Endothelial cell of umbilical vein (primary cell): ENCODE results near the gene AMTN. TPM values are rescaled to one million over a fixed set of nuclear protein-coding genes. Genes with fewer than 3 reads are reported as not detected.

Source experiments
- BruUV-seq: library from RNA; stranded (reverse); fragments of 400-500 nt; replicated peaks from 2 replicates; lab custom pipeline; 2021; lab: Mats Ljungman, UMichigan
- CTCF ChIA-PET: fragments of 300-600, 350-600 bp; sonication (Branson Sonifier 250); formaldehyde crosslinking; loops from one replicate; lab custom pipeline; 2021; ENCODE audit warnings: antibody characterized with exemption, inconsistent platforms; lab: Charles Lee
- POLR2A ChIA-PET: fragments of 300-600, 350-600 bp; sonication (Branson Sonifier 250); formaldehyde crosslinking; loops from one replicate; lab custom pipeline; 2021; ENCODE audit warnings: antibody characterized with exemption, inconsistent platforms; lab: Charles Lee
- DNase-seq: peaks from one replicate; pipeline ENCODE4 v3.0.0-alpha.2; 2011; ENCODE audit warnings: low read depth, low spot score
- FAIRE-seq: peaks from 2 replicates; lab custom pipeline; 2011; peaks lifted over from hg19 to GRCh38; lab: Jason Lieb, UNC
- H2AFZ ChIP-seq: 2 replicates; pipeline ENCODE4 v1.6.0; 2012; ENCODE audit warnings: low read depth, low read length, control low read depth, inconsistent platforms
- H3K27ac ChIP-seq: 2 replicates; pipeline ENCODE4 v1.5.1; 2011; ENCODE audit warnings: low read depth, mild to moderate bottlenecking, control low read depth, low read length, moderate library complexity; ENCODE audit not compliant: insufficient read depth
- H3K27me3 ChIP-seq, 2 experiments: 2 replicates each; pipeline versions ENCODE4 v1.6.0 to v1.6.1; 2011; ENCODE audit warnings: low read length in 2 of 2, mixed read lengths in 1 of 2; ENCODE audit not compliant: control insufficient read depth in 2 of 2, insufficient read depth in 2 of 2
- H3K36me3 ChIP-seq, 2 experiments: 2 replicates in 1 of 2; 3 replicates in 1 of 2; pipeline ENCODE4 v1.5.1; 2011; ENCODE audit warnings: low read length in 2 of 2, mild to moderate bottlenecking in 1 of 2, moderate library complexity in 1 of 2; ENCODE audit not compliant: control insufficient read depth in 2 of 2, insufficient read depth in 2 of 2; ENCODE audit errors: extremely low read depth in 1 of 2
- H3K4me1 ChIP-seq: 3 replicates; pipeline ENCODE4 v1.5.1; 2011; ENCODE audit warnings: mild to moderate bottlenecking, low read length; ENCODE audit not compliant: control insufficient read depth, insufficient read depth; ENCODE audit errors: extremely low read depth
- H3K4me2 ChIP-seq: 2 replicates; pipeline ENCODE4 v1.6.1; 2011; ENCODE audit warnings: low read length, control low read depth, mixed read lengths; ENCODE audit not compliant: insufficient read depth
- H3K4me3 ChIP-seq, 3 experiments: fragments of 200-600 bp in 1 of 3; sonication (generic), shearing (Covaris generic) in 1 of 3; replicated peaks in 1 of 3; 2 replicates each; pipeline ENCODE4 v1.5.1; 2011 to 2016; ENCODE audit warnings: control low read depth in 3 of 3, low read length in 3 of 3, mild to moderate bottlenecking in 2 of 3, inconsistent platforms in 1 of 3, low read depth in 1 of 3, moderate library complexity in 1 of 3; ENCODE audit not compliant: insufficient read depth in 1 of 3
- H3K79me2 ChIP-seq: 2 replicates; pipeline ENCODE4 v1.6.0; 2012; ENCODE audit warnings: low read length, inconsistent platforms; ENCODE audit not compliant: control insufficient read depth, insufficient read depth
- H3K9ac ChIP-seq: replicated peaks from 2 replicates; pipeline ENCODE3; 2011; ENCODE audit warnings: low read length, control low read depth; ENCODE audit not compliant: insufficient read depth; ENCODE audit errors: extremely low read depth
- H3K9me1 ChIP-seq: replicated peaks from 3 replicates; pipeline ENCODE4 v1.6.0; 2011; ENCODE audit warnings: mild to moderate bottlenecking, low read length; ENCODE audit not compliant: control insufficient read depth, insufficient read depth; ENCODE audit errors: extremely low read depth
- H3K9me3 ChIP-seq: replicated peaks from 2 replicates; pipeline ENCODE4 v1.5.1; 2012; ENCODE audit warnings: low read length, inconsistent platforms; ENCODE audit not compliant: control insufficient read depth, insufficient read depth
- H4K20me1 ChIP-seq: replicated peaks from 2 replicates; pipeline ENCODE3; 2011; ENCODE audit warnings: mild to moderate bottlenecking, low read length; ENCODE audit not compliant: control insufficient read depth, insufficient read depth; ENCODE audit errors: extremely low read depth
- CTCF ChIP-seq, 2 donors: IDR thresholded peaks; 1 replicate in 1 of 2; 2 replicates in 1 of 2; pipeline ENCODE4 v1.5.1; 2011; ENCODE audit warnings: low read length in 2 of 2, mild to moderate bottlenecking in 2 of 2, moderate library complexity in 2 of 2, control low read depth in 1 of 2, inconsistent platforms in 1 of 2, low read depth in 1 of 2; ENCODE audit not compliant: insufficient read depth in 1 of 2; ENCODE audit errors: extremely low read depth in 1 of 2
- EZH2 ChIP-seq: IDR thresholded peaks from 2 replicates; pipeline ENCODE4 v1.6.1; 2012; ENCODE audit warnings: borderline replicate concordance, low read depth, mild to moderate bottlenecking, moderate library complexity, low read length, inconsistent platforms; ENCODE audit not compliant: severe bottlenecking
- FOS ChIP-seq: IDR thresholded peaks from 2 replicates; pipeline ENCODE4 v1.6.1; 2011; ENCODE audit warnings: mild to moderate bottlenecking, low read length, moderate library complexity, borderline replicate concordance; ENCODE audit not compliant: insufficient read depth
- GATA2 ChIP-seq: IDR thresholded peaks from 2 replicates; pipeline ENCODE4 v1.7.0; 2011; ENCODE audit warnings: low read depth, mild to moderate bottlenecking, moderate library complexity, mixed read lengths, low read length; ENCODE audit not compliant: insufficient read length, insufficient read depth
- JUN ChIP-seq: IDR thresholded peaks from 2 replicates; pipeline ENCODE4 v1.6.1; 2011; ENCODE audit warnings: borderline replicate concordance, low read depth; ENCODE audit not compliant: insufficient read length, insufficient read depth
- MYC ChIP-seq: IDR thresholded peaks from one replicate; pipeline ENCODE4 v1.6.1; 2011; ENCODE audit warnings: mild to moderate bottlenecking, low read depth, low read length
- POLR2A ChIP-seq: IDR thresholded peaks from 2 replicates; pipeline ENCODE4 v1.6.1; 2012; ENCODE audit warnings: low read depth, mild to moderate bottlenecking, control low read depth, low read length
- POLR2AphosphoS5 ChIP-seq: IDR thresholded peaks from 2 replicates; pipeline ENCODE4 v1.6.1; 2012; ENCODE audit warnings: low read depth, mild to moderate bottlenecking, control low read depth, low read length, moderate library complexity; ENCODE audit not compliant: insufficient read depth
- dilution Hi-C: fragments of 300-500 bp; cut with MboI; formaldehyde crosslinking; loops from one replicate; pipeline ENCODE4 v1.15.0; 2019; ENCODE audit warnings: low sequenced_read_pairs; ENCODE audit not compliant: extremely low pct_ligation_motif_present
- intact Hi-C: fragments of 100-400 bp; cut with micrococcal nuclease; formaldehyde crosslinking; loops from one replicate; pipeline ENCODE4 v1.10.0; 2022
- polyA plus RNA-seq, 4 experiments: library from polyadenylated mRNA; depleted of rRNA in 3 of 4; stranded (reverse) in 3 of 4; unstranded in 1 of 4; fragments of >200 nt; gene quantifications; 2 replicates each; pipeline versions ENCODE4 v1.2.1 to v1.2.3, GENCODE V29; 2011 to 2012; ENCODE audit warnings: missing spikeins in 1 of 4
- total RNA-seq: library from RNA; stranded (reverse); gene quantifications from 2 replicates; pipeline ENCODE4 v1.2.3, GENCODE V29; 2021
- TF ChIP-seq, protein P1 (sequence below): IDR thresholded peaks from 2 replicates; pipeline ENCODE4 v1.6.1; 2011; ENCODE audit not compliant: insufficient read depth, insufficient read length

The AMTN gene
- total and polyA plus RNA-seq, 2 donors (not counting 3 experiments of a cell fraction or from before 2014, with no cell fraction given) = 0.95 TPM; not detected in 1

- Histone ChIP-seq H3K27ac (no peak overlapping the region), H3K4me3 (no peak overlapping the region), H3K9me1 (no peaks in the 10 kb centered on the region), H3K4me2 (no peak overlapping the region), H3K36me3 (no peaks in the 10 kb centered on the region), H3K9ac (no peak overlapping the region), H3K27me3 (no peaks in the 10 kb centered on the region), H3K79me2 (no peaks in the 10 kb centered on the region), H2AFZ (no peak overlapping the region), H4K20me1 (no peaks in the 10 kb centered on the region), H3K9me3 (no peaks in the 10 kb centered on the region), H3K4me1 (no peaks in the 10 kb centered on the region)
- POLR2A ChIA-PET = no interaction called here
- DNase-seq (no peak), FAIRE-seq (no peak)
- TF ChIP-seq JUN (no peak), GATA2 (no peak), CTCF (IDR thresholded peaks at IDR 0.05; ENCODE audit: extremely low read depth in 1 of 2, insufficient read depth in 1 of 2, low read depth in 1 of 2, low read length in 2 of 2) (no peak), EZH2 (no peak), MYC (no peak), POLR2A (no peak), FOS (no peak), POLR2AphosphoS5 (no peak)
- TF ChIP-seq, protein P1, sequence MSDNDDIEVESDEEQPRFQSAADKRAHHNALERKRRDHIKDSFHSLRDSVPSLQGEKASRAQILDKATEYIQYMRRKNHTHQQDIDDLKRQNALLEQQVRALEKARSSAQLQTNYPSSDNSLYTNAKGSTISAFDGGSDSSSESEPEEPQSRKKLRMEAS = no peak
- intact Hi-C loops (no loop called here), dilution Hi-C loops (no loop called here)
- CTCF ChIA-PET = no interaction called here
- BruUV-seq = no TSS peak
These were observed 2.8 kb upstream of the AMTN start for GRCh38 chr4:70515367-70516250.
